ENCODE data around the gene KCTD10. TPM values are rescaled to one million over a fixed set of nuclear protein-coding genes. Genes with fewer than 3 reads are reported as not detected.

The KCTD10 gene
- total RNA-seq, 1 experiment from 2014 or later, result 41.5 TPM

GRCh38 chr12:109449845-109450532, 27.1 kb downstream of the KCTD10 start:
- H3K4me1 ChIP-seq, result no peaks in the 10 kb centered on the region
- no peaks in the 10 kb centered on the region for H3K9me3 ChIP-seq
- peaks cover 10% of the 10 kb centered on the region for H3K4me1 Mint-ChIP-seq (ENCODE audit: low read depth, unreplicated experiment)
- TF ChIP-seq CTCF (IDR thresholded peaks at IDR 0.05; ENCODE audit: insufficient read depth in 1 of 2, low read depth in 1 of 2, low read length in 1 of 2, severe bottlenecking in 1 of 2, unreplicated experiment in 1 of 2), result no peak
- no peak overlapping the region for H3K4me3 Mint-ChIP-seq (ENCODE audit: unreplicated experiment)
- no peak overlapping the region for H3K4me3 ChIP-seq (ENCODE audit: low read depth, low read length)
- intact Hi-C loops (cut with micrococcal nuclease; ENCODE audit: unreplicated experiment), result no loop called here
- no peaks in the 10 kb centered on the region for H3K27me3 Mint-ChIP-seq (ENCODE audit: insufficient read depth, unreplicated experiment)
- H3K27me3 ChIP-seq (replicated peaks; ENCODE audit: control insufficient read depth, insufficient read depth, low read length), result no peaks in the 10 kb centered on the region
- ChIA-PET POLR2A (no interaction called here), CTCF (interaction anchor here (0.7 kb wide), 1 partner anchor 17 kb away, joined by 3 read pairs; no protein-coding TSS in a partner anchor)
- no peaks in the 10 kb centered on the region for H3K9me3 Mint-ChIP-seq (ENCODE audit: unreplicated experiment)
- H3K36me3 ChIP-seq (ENCODE audit: control insufficient read depth, insufficient read depth, low read length), result peaks cover 4% of the 10 kb centered on the region
- peak overlapping the region; percentile 52 for H3K27ac Mint-ChIP-seq (ENCODE audit: unreplicated experiment)
- BruUV-seq (replicated peaks), result TSS peak; percentile 10
- no peak for DNase-seq
- H3K36me3 Mint-ChIP-seq (ENCODE audit: insufficient read depth, unreplicated experiment), result peaks cover 60% of the 10 kb centered on the region

- CTCF ChIA-PET, result interaction anchor here (0.7 kb wide), 1 partner anchor 16 kb away, joined by 3 read pairs; no protein-coding TSS in a partner anchor
- no peak overlapping the region for H3K4me3 Mint-ChIP-seq (ENCODE audit: unreplicated experiment)
- H3K27me3 Mint-ChIP-seq (ENCODE audit: insufficient read depth, unreplicated experiment), result no peaks in the 10 kb centered on the region
These were observed 28.3 kb downstream of the KCTD10 start for GRCh38 chr12:109448707-109449390.

GRCh38 chr12:109448272-109448671, 28.8 kb downstream of the KCTD10 start:
- H3K36me3 Mint-ChIP-seq (ENCODE audit: insufficient read depth, unreplicated experiment), result peaks cover 55% of the 10 kb centered on the region
- no peaks in the 10 kb centered on the region for H3K4me1 ChIP-seq
- no peak overlapping the region for H3K4me3 Mint-ChIP-seq (ENCODE audit: unreplicated experiment)
- no peaks in the 10 kb centered on the region for H3K9me3 ChIP-seq
- peaks cover 10% of the 10 kb centered on the region for H3K4me1 Mint-ChIP-seq (ENCODE audit: low read depth, unreplicated experiment)
- H3K36me3 ChIP-seq (ENCODE audit: control insufficient read depth, insufficient read depth, low read length), result peaks cover 4% of the 10 kb centered on the region
- no peak overlapping the region for H3K27ac Mint-ChIP-seq (ENCODE audit: unreplicated experiment)
- H3K27me3 ChIP-seq (replicated peaks; ENCODE audit: control insufficient read depth, insufficient read depth, low read length), result no peaks in the 10 kb centered on the region
- ChIA-PET CTCF (no interaction called here), POLR2A (no interaction called here)
- BruUV-seq (replicated peaks), result no TSS peak
- H3K9me3 Mint-ChIP-seq (ENCODE audit: unreplicated experiment), result no peaks in the 10 kb centered on the region
- DNase-seq, result no peak
- H3K4me3 ChIP-seq (ENCODE audit: low read depth, low read length), result no peak overlapping the region
- intact Hi-C loops (cut with micrococcal nuclease; ENCODE audit: unreplicated experiment), result no loop called here
- no peaks in the 10 kb centered on the region for H3K27me3 Mint-ChIP-seq (ENCODE audit: insufficient read depth, unreplicated experiment)
- TF ChIP-seq CTCF (IDR thresholded peaks at IDR 0.05; ENCODE audit: insufficient read depth in 1 of 2, low read depth in 1 of 2, low read length in 1 of 2, severe bottlenecking in 1 of 2, unreplicated experiment in 1 of 2), result no peak

More at GRCh38 chr12:109448707-109449390, 28.3 kb downstream of the KCTD10 start:
- BruUV-seq (replicated peaks), result no TSS peak
- Histone ChIP-seq H3K9me3 (no peaks in the 10 kb centered on the region), H3K4me3 (ENCODE audit: low read depth, low read length) (no peak overlapping the region), H3K36me3 (ENCODE audit: control insufficient read depth, insufficient read depth, low read length) (peaks cover 4% of the 10 kb centered on the region), H3K4me1 (no peaks in the 10 kb centered on the region), H3K27me3 (replicated peaks; ENCODE audit: control insufficient read depth, insufficient read depth, low read length) (no peaks in the 10 kb centered on the region)
- intact Hi-C loops (cut with micrococcal nuclease; ENCODE audit: unreplicated experiment), result no loop called here
- Mint-ChIP-seq H3K27ac (ENCODE audit: unreplicated experiment) (no peak overlapping the region), H3K36me3 (ENCODE audit: insufficient read depth, unreplicated experiment) (peaks cover 61% of the 10 kb centered on the region), H3K4me1 (ENCODE audit: low read depth, unreplicated experiment) (peaks cover 10% of the 10 kb centered on the region), H3K9me3 (ENCODE audit: unreplicated experiment) (no peaks in the 10 kb centered on the region)
- TF ChIP-seq CTCF (IDR thresholded peaks at IDR 0.05; ENCODE audit: insufficient read depth in 1 of 2, low read depth in 1 of 2, low read length in 1 of 2, severe bottlenecking in 1 of 2, unreplicated experiment in 1 of 2), result no peak
- no peak for DNase-seq
- POLR2A ChIA-PET, result no interaction called here

Measured in Caco-2 (cell line).